GM21723 (cell line): ENCODE data around the gene CPXM2.

Experiments
- ATAC-seq: cut with Tn5 transposase; IDR thresholded peaks from one replicate; pipeline ENCODE4 v1.9.1; 2021; ENCODE audit warnings: mild to moderate bottlenecking, moderate library complexity; ENCODE audit not compliant: unreplicated experiment

The CPXM2 gene

DNA sequence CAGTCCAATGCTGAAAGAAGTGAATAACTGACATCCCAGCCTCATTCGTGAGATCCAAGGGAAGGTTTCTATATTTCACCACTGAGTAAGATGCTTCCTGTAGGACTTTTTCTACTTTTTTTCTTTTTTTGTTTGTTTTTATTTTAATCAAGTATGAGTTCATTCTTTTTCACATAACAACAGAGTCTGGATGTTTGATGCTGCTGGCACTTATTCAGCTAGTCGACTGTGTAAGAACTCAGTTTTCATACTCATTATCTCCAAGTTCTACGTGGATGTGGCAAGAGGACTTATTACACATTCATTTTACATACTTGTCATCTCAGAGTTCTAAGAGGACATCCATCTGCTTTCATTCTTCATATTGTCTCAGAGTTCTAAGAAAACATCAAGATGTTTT is 86.9 kb downstream of the CPXM2 start:
- ATAC-seq, result no peak

DNA sequence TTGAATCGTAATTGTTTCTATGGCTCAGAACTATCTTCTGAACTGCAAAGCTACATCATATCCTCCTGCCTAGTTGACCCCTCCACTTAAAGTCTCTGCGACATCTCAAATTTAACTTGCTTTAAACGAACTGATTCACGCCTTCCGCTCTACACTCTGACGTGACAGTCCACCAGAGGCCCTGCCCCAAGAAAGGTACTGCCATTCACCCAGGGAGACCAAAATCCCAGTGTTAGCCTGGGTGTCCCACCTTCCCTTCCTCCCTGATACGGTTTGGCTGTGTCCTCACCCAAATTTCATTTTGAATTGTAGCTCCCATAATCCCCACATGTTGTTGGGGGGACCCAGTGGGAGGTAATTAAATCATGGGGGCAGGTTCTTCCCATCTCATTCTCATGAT is 90.8 kb downstream of the CPXM2 start:
- ATAC-seq, result no peak

DNA sequence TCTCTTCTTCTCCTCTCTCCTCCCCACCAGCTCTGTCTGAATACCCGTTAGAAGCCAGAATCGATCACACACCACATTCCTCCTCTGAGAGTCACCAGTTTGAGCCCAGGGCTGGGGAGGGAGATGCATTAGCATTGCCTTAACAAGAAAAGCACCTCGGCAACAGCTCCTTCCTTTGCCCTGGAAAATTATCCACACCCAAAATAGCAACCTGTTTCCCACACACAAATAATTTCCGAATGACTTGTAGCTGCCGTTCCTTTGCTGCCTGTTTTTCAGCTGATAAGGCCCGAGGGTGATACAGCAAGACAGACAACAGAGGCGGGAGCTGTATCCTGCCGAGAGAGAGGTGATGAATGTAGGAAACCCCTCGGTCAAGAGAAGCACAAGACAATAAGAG is 91.3 kb downstream of the CPXM2 start:
- no peak for ATAC-seq

DNA sequence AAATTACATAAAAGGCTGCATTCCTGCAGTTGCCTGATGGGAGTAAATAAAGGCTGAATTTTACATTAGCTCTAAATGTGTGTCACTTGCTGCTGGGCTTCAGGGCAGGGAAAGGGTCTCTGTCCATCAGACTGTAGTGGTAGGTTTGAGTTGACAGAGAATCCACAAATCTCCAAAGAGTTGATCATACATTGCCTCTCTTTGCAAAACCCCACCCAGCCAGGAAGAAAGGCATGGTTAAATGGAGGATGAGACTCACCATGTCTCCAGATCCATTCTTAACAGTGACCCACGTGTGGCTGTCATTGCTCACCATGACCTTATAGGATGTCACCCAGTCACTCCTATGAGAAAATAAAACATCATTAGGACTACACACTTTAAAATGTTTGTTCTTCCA is 92.8 kb downstream of the CPXM2 start:
- ATAC-seq, result no peak

DNA sequence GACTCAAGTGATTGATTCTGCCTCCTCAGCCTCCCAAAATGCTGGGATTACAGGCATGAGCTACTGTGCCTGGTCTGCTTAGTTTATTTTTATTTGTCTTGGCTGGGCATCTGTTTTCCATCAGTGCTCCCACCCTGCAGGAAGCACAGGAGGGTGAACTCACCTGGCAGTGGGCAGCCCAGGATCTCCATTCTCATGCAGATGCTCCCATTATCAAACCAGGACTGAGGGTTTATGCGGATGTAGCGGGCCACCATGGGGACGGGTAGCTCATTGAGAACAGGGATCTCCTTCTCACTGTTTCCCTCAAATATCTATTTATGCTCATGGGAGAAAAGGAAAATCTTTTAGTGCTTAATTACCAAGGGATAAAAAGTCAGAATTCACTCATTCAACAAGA is 93.8 kb downstream of the CPXM2 start:
- no peak for ATAC-seq

DNA sequence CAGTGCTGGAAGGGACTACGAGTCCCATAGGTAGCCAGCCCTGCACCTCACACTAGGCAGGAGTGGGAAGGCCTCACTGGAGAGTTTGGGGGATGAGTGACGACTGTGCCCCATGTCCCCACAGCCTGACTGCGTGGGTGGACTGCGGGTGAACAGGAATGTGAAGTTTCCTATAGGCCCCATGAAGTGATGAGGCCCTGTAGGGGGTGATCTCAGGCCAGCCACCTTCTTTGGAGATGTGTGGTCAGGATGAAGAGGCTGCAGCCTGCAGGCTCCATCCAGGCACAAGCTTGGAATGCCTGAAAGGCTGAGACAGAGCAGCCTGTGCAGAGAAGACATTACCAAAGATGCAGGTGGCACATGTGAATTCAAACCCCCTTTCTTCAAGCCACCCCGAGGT is 94.9 kb downstream of the CPXM2 start:
- ATAC-seq, result no peak

DNA sequence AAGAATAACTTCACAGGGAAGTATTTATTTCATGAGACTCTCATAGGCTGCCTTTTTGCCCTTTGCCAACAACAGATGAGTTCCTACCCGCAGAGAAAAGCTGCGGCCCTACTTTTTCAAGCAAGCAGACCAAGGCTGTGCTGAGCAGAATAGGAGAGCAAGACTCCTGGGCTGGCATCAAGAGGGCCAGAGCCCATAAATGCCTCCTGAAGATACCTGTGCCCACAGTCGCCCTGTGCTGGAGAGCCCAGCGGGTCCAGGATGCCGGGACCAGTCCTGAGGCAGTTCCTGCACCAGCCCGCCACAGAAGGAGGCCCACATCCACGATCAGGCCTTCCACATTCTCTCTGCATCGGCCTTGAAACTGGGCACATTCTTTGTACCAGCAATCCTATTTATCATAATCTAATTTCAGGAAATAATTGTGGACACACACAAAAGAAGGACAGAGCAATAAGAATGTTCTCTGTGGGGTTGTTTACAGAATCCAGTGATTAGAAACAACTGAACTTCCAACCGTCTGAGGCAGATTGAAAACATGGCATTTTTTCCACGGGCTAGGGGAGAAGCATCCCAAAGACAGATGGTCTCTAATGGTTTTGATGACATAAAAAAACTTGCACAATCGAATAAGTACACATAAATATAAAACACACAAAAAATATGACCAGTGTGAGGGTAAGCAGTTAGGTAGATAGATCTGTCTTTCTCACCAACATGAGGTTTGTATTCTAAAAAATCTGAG is 95.6 kb downstream of the CPXM2 start:
- no peak for ATAC-seq

DNA sequence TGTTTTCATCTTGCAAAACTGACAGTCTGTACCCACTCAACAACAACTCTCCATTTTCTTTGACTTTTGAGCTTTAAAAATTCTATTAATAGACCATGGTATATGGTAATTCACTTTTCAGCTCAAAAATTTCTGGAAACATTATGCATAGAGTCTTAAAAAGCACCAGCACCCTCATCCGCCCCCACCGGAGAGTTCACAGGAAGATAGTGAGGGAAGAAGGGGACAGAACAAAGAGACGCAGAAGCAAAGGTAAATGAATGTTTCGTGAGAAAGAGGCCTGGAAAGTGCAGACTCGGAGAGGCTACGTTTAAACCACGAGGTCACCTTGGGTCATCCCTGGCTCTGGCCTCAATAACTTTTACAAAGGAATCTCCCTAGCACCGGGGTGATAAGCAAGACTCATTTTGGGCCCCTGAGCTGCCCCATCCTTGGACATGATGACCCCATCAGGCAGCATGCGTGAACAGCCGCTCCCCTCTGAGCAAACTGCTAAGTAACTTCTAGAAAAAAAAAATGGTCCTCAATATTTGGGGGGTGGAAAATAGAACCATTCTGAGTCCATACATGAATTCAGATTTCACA is 96.3 kb downstream of the CPXM2 start:
- ATAC-seq, result no peak

DNA sequence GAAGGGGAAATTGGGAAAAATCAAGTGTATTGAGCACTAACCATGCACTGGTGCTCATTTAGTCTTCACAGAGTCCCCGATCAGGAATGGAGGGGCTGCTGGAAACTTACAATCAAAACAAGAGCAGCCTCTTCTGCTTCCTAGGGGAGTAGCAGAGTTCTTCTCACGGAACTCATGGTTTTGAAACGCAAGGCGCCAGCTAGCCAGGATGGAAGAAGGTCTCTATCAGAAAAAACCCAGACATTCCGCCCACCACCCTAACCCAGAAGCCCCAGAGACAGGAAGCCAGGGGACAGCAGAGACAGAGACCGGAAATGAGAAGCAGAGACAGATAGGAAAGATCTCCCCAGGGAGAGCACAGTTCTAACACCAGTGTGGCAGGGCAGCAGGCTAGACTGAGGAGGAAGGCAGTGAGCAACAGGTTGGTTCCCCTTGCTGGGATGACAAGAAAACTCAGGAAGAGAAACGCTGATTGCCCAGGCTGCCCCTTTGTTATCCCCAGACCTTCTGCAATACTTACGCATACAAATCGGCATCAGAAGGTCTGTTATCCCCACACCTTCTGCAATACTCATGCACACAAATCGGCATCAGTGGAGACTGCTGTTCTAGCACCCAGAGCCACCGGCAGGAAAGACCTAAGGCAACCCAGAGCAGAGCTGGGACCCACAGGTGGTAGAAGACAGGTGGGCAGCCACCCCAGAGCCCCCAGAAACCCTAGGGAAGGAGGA is 99.2 kb downstream of the CPXM2 start:
- no peak for ATAC-seq

DNA sequence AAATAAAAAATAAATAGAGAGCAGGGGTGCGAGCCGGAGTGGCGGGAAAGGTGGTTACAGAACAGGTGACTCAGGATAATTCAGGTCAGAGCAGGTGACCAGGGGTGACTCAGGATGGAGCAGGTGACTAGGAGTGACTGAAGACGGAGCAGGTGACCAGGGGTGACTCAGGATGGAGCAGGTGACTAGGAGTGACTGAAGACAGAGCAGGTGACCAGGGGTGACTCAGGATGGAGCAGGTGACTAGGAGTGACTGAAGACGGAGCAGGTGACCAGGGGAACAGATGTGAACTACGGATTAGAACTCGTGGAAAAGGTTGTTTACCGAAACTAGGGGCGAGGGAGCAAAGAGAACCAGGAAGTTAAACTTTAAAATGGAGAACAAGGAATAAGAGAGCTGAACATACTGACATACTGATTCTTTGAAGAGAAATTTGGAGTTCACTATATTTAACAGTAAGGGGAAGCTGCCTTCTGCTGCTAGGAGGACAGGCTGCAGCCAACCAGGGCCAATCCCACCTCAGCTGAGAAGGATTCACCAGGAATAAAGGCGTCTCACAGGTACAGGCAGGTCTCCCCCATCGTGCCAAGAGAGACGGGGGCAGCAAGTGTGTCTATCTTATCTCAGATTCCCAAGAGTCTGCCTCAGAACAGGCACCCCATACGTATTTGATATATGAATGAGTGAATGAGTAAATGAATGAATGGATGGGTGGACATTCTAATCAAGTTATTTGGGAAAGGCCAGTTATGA is 101.3 kb downstream of the CPXM2 start:
- no peak for ATAC-seq

DNA sequence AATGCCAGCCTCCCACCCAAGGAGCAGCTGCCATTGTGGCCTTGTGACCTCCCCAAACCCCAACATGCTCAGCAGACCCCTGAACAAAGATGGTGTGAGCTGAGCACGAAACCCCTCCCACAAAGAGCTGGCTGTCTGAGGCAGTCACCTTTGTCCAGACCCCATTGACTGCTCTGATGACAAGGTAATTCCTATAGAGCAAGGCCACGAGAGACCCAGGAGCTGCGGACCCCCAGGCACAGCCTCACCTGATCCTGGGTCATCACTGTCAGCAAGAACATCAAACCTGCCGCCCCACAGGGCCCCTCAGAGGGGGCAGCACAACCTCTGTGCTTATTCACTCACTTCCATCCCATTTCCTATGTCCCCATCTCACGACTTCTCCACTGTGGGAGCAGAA is 102.6 kb downstream of the CPXM2 start:
- no peak for ATAC-seq

DNA sequence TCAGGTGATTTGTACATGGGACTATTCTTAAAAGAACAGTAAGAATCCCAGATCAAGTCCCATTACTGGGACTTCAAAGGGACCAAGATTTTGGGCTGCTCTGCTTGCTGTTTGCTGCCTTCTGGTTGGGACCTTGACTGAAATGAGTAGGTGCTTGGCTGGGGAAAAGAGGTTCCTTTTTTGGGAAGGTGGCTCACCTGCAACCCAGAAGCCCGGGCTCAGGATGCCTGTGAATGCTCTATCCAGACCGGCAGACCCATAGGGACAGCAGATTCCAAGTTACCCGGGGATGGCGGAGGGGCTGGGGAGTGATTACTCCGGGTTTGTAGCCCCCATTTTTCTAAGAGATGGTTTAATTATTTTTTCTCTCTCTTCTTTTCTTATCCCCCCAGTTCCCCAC is 104.0 kb downstream of the CPXM2 start:
- ATAC-seq, result no peak

DNA sequence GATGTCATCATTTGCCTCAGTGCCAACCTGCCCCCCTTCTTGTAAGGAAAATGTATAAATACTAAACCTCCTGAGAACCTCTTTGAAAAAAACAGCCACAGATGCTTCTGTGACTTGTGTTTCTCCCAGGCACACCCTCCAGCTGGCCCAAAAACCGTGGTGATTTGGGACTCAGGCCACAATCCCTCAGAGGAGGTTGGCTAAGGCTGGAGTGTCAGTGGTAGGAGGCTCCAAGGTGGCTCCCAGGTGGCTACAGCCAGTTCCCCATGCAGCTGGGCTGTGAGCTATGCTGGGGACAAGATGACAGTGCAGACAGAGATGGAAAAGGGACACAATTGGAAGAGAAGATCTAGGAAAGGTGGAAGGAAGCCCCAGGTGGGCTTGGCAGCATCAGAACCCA is 104.7 kb downstream of the CPXM2 start:
- no peak for ATAC-seq

DNA sequence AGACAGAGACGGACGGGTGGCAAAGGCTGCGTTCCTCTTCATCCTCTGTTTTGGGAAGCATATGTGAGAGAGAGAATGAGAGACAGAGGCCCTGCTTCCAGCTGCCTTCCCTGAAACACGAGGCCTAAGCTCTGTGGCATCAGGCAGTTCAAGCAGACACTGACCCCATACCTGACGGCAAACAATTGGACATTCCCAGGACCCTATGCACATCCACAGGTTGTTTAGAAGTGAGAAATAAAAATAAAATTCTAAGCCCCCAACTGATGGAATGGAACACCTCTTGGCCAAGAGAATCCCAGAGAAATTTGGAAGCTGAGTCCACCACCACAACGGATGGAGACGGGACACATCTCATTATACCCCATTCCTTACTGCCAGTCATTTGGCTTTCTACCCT is 105.3 kb downstream of the CPXM2 start:
- ATAC-seq, result no peak

DNA sequence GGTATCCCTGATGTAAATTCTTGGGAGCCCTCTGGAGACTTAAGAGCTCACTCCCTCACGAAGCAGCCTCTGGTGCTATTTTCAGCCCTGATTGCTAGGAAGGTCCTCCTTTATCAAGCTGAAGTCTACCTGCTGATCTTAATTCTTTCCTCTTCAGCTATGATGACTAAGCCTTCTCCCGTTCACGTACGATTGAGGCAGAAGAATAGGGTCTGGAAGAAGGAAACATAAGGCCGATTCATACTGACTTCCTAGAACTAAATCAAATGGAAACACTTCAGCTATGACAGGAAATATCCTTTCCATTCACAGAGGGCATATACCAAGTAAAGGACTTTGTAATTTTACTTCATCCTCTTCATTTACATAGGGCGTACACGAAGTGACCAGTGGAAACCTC is 107.0 kb downstream of the CPXM2 start:
- no peak for ATAC-seq

DNA sequence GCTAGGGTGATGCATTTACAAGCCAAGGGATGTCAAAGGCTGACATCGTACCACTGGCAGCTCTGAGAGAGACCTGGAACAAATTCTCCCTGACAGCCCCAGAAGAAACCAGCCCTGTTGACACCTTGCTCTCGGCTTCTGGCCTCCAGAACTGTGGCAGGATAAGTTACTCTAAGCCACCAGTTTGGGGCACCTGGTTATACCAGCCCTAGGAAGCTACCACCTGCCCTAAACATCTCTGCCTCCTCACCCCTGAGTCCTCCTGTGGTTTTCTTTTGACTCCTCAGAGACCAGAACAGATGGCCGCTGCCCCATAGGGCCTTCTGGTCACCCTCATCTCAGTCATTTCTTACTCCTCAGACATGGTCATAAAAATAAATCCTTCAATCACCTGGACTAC is 107.4 kb downstream of the CPXM2 start:
- no peak for ATAC-seq

DNA sequence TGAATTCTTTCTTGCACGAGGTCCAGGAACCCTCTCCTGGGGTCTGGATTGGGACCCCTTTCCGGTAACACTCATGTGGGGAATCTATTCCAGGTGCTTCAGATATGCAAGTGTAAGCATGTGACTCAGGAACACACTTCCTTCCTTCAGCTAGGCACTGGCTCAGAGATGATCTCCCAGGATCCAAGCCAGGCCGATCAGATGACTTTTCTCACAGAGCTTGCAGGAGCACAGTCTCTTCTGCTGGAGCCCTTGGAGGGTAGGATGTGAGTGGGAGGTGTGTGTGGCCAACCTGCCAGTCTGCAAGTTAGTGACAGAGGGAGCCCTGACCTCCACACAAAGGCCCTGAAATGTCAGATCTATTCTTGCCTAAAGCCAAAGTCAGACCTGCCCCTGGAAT is 108.3 kb downstream of the CPXM2 start:
- ATAC-seq, result no peak

DNA sequence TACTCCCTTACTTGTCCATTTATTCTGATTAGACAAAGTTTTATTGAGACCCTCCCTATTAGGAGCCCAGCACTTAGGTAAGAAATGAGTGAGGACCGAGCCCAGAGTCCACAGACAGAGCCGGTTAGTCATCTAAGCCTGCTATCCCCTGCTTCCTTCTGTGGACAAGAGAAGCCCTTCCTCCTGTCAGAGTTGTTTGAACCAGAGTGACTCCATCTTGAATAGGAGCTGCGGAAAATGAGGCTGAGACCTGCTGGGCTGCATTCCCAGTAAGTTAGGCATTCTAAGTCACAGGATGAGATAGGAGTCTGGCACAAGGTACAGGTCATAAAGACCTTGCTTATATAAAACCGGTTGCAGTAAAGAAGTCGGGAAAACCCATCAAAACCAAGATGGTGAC is 109.1 kb downstream of the CPXM2 start:
- ATAC-seq, result no peak

DNA sequence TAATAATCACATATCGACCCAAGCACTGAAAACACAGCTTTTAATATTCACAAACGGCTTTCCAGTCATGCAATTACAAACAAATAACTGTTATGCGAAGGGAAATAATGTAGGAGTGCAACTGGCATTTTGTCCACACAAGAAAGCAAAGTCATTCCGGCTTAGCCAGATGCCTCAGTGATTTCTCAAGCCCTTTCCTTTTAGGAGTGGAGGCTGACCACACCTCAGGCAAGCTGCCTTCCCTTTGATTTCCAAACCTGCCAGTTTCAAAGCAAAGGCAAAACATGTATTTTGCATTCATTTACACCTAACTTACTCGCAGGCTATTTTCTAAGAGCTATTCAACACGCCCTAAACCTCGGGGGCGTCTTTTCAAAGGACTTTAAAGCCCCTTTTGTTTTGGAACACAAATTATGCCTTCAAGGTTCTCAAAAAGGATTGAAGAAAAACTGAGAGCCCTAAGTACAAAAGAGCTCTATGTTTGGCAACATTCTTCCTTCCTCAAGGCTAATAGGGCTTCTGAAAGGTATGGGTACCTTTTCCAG is 109.6 kb downstream of the CPXM2 start:
- no peak for ATAC-seq

DNA sequence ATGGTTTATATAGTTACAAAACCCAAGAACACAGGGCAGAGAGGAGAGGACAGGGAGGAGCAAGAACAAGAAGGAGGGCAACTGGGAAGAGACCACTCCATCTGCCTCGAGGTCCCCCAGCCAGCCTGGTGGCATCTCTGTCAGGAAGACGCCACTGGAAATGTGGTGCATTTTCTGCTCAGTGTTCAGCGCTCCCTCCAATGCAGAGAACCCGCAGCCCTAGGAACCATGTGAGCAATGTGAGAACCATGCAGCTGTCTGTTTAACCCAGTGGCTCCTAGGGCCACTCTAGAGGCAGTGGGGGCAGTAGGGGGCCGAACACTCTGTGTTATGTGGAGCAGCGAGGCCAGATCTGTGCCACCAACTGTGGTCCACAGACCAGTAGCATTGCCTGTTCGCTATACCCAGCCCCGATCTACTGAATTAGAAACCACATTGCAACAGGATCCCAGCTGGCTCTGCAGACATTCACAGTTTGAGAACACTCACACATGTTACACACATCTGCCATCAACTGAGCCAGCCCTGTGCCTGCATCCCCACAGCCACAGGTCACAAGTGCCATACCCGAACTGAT is 110.2 kb downstream of the CPXM2 start:
- no peak for ATAC-seq
